GM21576 (cell line): ENCODE results near the gene RBM39.

Experiments
- ATAC-seq: cut with Tn5 transposase; IDR thresholded peaks from one replicate; pipeline ENCODE4 v1.9.1; 2021; ENCODE audit warnings: mild to moderate bottlenecking, moderate library complexity; ENCODE audit not compliant: unreplicated experiment

RBM39 gene

GRCh38 chr20:35680452-35681183, 61.4 kb downstream of the RBM39 start:
- ATAC-seq: no peak

- no peak for ATAC-seq
Observed at GRCh38 chr20:35674921-35675320, 67.1 kb downstream of the RBM39 start.

DNA sequence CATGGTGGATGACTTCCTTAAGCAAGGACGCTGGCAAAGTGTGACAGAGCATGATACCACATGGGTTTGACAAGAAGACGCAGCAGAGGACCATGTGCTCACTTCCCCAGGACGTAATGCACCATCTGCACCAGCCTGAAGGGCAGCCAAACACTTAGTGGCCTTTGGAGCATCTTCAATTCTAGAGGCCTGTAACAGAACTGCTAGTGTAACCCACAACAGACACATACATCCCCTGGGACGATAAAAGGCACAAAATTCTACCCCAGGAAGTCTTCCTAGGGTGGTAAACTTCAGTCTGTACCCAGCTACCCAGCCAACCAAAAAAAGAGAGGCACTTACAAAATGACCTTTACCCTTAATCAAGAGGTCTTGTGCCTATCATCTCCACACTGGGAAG, 68.2 kb downstream of the RBM39 start:
- ATAC-seq: no peak

- ATAC-seq: no peak
Observed at GRCh38 chr20:35669681-35670080, 72.4 kb downstream of the RBM39 start.

- ATAC-seq: no peak
Observed at GRCh38 chr20:35669221-35669620, 72.8 kb downstream of the RBM39 start.

- no peak for ATAC-seq
Observed at GRCh38 chr20:35665949-35666288, 76.1 kb downstream of the RBM39 start.

GRCh38 chr20:35664466-35665206, 77.4 kb downstream of the RBM39 start, which contains the start of the genes CPNE1 and RBM12:
Gene CPNE1 (minus strand): TSS chr20:35664900. CDS start chr20:35632923, 31,977 bp downstream.
Gene RBM12 (minus strand): TSS chr20:35664900. CDS start chr20:35655322, 9,578 bp downstream.
- peak; percentile 68 for ATAC-seq

DNA sequence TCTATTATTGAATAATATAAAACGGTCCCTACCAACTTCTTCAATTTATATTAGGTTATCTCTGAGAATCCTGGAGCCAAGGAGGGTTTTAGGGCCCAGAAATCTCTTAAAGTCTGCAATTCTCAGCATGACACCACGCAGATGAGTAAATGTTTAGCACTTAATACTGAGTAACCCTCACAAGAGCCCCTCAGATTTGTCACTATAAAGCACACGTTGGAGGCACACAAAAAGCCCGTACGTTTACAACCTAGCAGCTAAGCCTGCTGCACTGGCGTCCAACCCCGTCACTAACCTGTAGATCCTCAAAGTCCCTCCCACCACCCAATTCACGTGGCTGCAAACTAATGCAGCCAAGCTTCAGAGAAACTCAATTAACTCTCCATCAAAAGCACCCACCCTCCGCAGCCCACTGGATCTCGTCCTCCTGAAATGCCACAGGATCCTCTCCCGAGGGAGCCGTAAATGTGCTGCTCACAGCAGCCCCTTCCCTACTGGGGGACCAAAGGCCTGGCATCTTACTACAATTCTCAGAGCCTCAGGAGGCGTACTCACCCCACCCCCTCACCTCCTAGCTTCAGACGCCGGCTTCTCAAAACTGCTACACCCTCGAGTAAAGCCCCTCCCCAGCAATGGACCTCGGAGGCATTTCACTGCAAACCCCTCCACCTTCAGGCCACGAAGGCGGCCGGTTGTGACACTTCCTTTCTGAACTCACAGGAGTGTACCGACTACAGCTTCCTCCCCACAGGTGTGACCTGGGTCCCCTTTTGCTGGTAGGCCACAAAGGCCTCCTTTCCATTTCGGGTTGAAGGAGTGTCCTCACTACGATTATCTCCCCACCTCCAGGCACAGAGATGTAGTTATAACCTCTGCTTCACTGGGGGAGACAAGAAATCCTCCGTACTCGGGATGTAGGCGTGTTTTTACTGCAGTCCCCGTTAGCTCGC, 78.3 kb downstream of the RBM39 start:
- ATAC-seq: peak; percentile 29

DNA sequence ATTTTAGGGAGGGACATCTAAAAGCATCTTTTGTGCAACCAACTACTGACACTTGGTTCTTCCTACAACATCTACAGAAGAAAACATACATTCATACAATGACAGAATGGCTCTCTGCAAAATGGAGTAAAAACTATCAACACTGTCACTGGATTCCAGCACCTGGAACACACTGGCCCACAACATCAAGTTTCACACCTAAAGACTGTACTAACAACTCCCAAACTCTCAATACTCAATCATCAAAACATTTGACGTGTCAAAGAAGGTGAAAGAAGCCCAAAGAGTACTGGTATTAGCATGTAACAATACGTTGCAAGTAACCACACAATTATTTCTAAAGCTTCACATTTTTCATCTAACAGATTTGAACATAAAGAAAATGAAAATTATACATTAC, 79.5 kb downstream of the RBM39 start:
- ATAC-seq: no peak

DNA sequence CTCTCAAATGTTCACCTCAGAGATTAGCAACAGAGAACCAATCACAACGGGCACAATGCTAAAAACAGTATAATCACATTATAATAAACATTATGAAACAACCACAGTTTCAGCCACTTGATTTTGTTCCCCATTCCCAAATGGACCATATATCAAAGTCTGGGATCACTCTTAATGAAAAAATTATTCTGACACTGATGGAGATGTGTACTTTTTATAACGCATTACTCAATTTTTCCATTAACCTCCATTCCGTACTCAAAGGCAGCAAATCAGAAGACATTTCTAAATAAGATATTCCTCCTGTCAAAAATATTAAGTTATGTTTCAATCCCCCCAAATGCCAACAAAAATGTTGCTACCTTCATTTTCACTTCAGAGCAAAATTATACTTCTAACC, 80.2 kb downstream of the RBM39 start:
- ATAC-seq: no peak

DNA sequence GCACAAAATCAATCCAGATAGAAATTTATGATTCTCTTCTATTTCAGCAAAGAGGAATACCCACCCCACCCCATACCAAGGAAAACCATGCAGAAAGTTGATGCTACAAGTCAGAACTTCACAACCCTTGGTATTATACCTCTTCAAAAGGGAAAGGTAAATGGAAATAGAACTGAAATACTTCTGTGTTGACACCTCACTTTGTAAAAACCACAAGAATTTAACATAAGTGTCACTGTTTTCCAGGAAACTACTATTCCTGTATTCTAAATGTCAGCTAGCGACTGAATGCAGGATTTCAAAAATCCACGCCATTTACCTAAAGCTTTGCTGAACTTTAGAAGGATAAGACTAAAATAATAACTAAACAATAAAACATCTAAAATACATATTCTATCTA, 81.0 kb downstream of the RBM39 start:
- ATAC-seq: no peak

DNA sequence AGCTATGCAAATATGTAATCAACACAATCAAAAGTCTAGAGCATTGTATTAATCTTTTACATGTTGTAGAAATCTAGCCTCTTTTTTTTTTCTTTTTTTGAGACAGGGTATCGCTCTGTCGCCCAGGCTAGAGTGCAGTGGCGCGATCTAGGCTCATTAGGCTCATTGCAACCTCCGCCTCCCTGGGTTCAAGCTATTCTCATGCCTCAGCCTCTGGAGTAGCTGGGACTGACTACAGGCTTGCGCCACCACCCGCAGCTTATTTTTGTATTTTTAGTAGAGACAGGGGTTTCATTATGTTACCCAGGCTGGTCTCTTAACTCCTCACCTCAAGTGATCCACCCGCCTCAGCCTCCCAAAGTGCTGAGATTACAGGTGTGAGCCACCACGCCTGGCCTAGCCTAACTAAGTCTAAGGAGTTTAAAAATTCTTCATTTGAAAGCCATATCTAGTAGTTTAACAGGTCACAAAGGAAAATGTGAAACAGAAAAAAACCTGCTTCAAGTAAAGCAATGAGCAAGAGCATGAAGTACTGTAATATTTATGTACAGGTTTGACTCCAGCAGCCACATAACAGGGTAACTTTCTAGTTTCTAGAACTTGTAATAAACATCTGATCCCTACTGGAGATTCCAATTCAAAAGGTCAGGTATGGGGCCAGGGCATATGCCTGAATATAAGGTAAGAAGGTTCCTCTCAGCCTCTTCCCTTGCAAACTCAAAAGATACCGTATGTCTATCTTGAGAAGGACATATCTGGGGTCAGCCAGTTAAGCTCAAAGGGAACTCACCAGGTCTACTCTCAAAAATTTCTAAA, 81.7 kb downstream of the RBM39 start:
- ATAC-seq: no peak

GRCh38 chr20:35657271-35657670, 84.8 kb downstream of the RBM39 start:
- no peak for ATAC-seq

DNA sequence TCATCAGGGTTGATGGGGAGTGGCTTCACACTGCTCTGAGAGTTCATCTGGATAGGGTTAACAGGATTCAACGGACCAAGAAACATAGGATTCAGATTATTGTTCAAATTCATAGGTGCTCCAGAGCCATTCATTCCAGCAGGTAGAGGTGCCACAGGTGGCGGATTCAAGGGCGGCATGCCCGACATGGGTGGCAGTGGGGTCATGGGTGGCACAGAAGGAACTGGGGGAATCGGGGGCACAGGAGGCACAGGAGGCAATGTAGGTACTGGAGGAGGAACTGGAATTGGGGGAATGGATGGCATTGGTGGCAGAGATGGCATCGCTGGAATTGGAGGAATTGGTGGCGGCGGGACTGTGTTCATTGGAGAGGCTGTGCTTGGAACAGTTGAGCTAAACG, 87.6 kb downstream of the RBM39 start:
- ATAC-seq: no peak

DNA sequence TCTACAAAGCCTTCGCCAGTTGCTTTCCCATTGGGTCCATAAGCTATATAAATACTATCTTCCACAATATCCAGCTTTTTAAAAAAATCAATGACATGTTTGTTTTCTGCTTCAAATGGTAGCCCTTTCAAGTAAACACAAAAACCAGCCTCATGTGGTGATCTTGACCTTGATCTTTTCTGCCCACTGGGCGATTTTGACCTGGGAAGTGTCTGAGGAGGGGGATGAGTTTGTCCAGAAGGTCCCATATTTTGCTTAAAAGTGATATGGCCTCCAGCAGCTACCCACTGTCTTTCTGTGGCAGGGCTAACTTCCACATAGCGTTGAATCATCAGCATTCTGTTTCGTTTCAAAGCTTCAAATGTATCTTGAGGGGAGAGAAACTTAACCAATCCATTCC, 88.2 kb downstream of the RBM39 start:
- no peak for ATAC-seq
